ENCODE results near the gene COLGALT1.

Gene COLGALT1

GRCh38 chr19:17560205-17560595 is 4.8 kb downstream of the COLGALT1 start:
- TF ChIP-seq FOXP2 (optimal IDR thresholded peaks at IDR 0.05; ENCODE audit: borderline replicate concordance, extremely low read depth, extremely low read length, insufficient read depth) (peak; percentile 87), SIN3A (IDR thresholded peaks at IDR 0.05; ENCODE audit: borderline replicate concordance, insufficient read depth, low read length) (no peak), TAF1 (IDR thresholded peaks at IDR 0.05; ENCODE audit: borderline replicate concordance, insufficient read depth, low read length) (no peak)

GRCh38 chr19:17562097-17562496 is 6.6 kb downstream of the COLGALT1 start:
- TF ChIP-seq FOXP2 (optimal IDR thresholded peaks at IDR 0.05; ENCODE audit: borderline replicate concordance, extremely low read depth, extremely low read length, insufficient read depth) (no peak), TAF1 (IDR thresholded peaks at IDR 0.05; ENCODE audit: borderline replicate concordance, insufficient read depth, low read length) (no peak), SIN3A (IDR thresholded peaks at IDR 0.05; ENCODE audit: borderline replicate concordance, insufficient read depth, low read length) (no peak), REST (IDR thresholded peaks at IDR 0.05; ENCODE audit: insufficient read depth in 1 of 2, low read depth in 2 of 2, low read length in 2 of 2) (no peak), POLR2AphosphoS5 (IDR thresholded peaks at IDR 0.05; ENCODE audit: low read depth, low read length) (no peak)

- no peak for TF ChIP-seq SIN3A (IDR thresholded peaks at IDR 0.05; ENCODE audit: borderline replicate concordance, insufficient read depth, low read length)
- TF ChIP-seq REST (IDR thresholded peaks at IDR 0.05; ENCODE audit: insufficient read depth in 1 of 2, low read depth in 2 of 2, low read length in 2 of 2) = no peak
- no peak for TF ChIP-seq POLR2AphosphoS5 (IDR thresholded peaks at IDR 0.05; ENCODE audit: low read depth, low read length)
- TF ChIP-seq FOXP2 (optimal IDR thresholded peaks at IDR 0.05; ENCODE audit: borderline replicate concordance, extremely low read depth, extremely low read length, insufficient read depth) = no peak
- no peak for TF ChIP-seq TAF1 (IDR thresholded peaks at IDR 0.05; ENCODE audit: borderline replicate concordance, insufficient read depth, low read length)
Measured at GRCh38 chr19:17562561-17562960, 7.1 kb downstream of the COLGALT1 start.

GRCh38 chr19:17564781-17565180 is 9.3 kb downstream of the COLGALT1 start:
- TF ChIP-seq SIN3A (IDR thresholded peaks at IDR 0.05; ENCODE audit: borderline replicate concordance, insufficient read depth, low read length) (no peak), POLR2AphosphoS5 (IDR thresholded peaks at IDR 0.05; ENCODE audit: low read depth, low read length) (no peak), FOXP2 (optimal IDR thresholded peaks at IDR 0.05; ENCODE audit: borderline replicate concordance, extremely low read depth, extremely low read length, insufficient read depth) (no peak), TAF1 (IDR thresholded peaks at IDR 0.05; ENCODE audit: borderline replicate concordance, insufficient read depth, low read length) (no peak), REST (IDR thresholded peaks at IDR 0.05; ENCODE audit: insufficient read depth in 1 of 2, low read depth in 2 of 2, low read length in 2 of 2) (no peak)

- TF ChIP-seq POLR2AphosphoS5 (IDR thresholded peaks at IDR 0.05; ENCODE audit: low read depth, low read length) = no peak
- no peak for TF ChIP-seq TAF1 (IDR thresholded peaks at IDR 0.05; ENCODE audit: borderline replicate concordance, insufficient read depth, low read length)
- no peak for TF ChIP-seq FOXP2 (optimal IDR thresholded peaks at IDR 0.05; ENCODE audit: borderline replicate concordance, extremely low read depth, extremely low read length, insufficient read depth)
- TF ChIP-seq SIN3A (IDR thresholded peaks at IDR 0.05; ENCODE audit: borderline replicate concordance, insufficient read depth, low read length) = no peak
- no peak for TF ChIP-seq REST (IDR thresholded peaks at IDR 0.05; ENCODE audit: insufficient read depth in 1 of 2, low read depth in 2 of 2, low read length in 2 of 2)
Measured at GRCh38 chr19:17565611-17566010, 10.2 kb downstream of the COLGALT1 start.

Measured in PFSK-1 (cell line).